ENCODE measurements around the gene CCPG1.

Gene CCPG1

DNA sequence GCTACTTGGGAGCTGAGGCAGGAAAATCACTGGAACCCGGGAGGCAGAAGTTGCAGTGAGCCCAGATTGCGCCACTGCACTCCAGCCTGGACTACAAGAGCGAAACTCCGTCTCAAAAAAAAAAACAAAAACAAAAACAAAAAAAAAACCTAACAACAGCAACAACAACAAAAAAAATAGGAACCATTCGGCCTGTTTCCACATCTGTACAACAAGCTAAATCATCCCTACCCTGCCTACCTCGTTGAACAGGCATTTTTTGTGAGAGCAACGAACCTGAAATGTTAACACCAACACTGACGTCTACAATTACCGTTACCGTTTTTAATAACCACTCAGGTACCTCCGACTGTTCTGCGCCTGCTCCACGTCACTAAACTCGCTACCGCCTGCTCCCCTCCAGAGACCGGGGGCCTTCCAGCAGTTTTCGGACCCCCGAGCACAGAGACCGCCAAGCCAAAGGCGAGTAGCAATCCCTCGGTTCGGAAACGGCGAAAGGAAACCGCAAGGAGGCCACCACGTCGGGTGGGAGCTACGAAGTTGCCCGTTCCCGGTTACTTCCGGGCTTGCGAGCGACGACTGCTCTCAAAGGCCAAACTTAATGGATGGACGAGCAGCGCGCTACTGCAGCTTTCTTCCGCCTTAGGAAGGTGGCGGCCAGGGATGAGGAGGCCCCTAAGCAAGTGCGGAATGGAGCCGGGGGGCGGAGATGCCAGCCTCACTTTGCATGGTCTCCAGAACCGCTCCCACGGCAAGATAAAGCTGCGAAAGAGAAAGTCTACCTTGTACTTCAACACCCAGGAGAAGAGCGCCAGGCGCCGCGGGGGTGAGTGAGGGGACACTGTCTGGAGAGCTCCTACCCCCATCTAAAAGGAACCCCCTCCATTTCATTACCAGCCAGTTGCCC is 89.3 kb downstream of the CCPG1 start, which contains the start of the genes PIGB and PIGBOS1:
PIGB (plus strand) TSS at position 635 of the 907 bp plus-strand sequence; CDS start at position 664, 29 bp downstream.
PIGBOS1 (minus strand) TSS at position 536 of the 907 bp plus-strand sequence. CDS start 1,331 bp downstream, outside the sequence.
- peak; percentile 54 for DNase-seq
